HG03097 (cell line): ENCODE results near the gene CIB4.

Experiments used
- ATAC-seq: cut with Tn5 transposase; IDR thresholded peaks from one replicate; pipeline ENCODE4 v1.9.1; 2021; ENCODE audit not compliant: unreplicated experiment, low FRiP score

CIB4 gene

GRCh38 chr2:26646986-26647672 lies 6.0 kb upstream of the CIB4 start:
- ATAC-seq = no peak

DNA sequence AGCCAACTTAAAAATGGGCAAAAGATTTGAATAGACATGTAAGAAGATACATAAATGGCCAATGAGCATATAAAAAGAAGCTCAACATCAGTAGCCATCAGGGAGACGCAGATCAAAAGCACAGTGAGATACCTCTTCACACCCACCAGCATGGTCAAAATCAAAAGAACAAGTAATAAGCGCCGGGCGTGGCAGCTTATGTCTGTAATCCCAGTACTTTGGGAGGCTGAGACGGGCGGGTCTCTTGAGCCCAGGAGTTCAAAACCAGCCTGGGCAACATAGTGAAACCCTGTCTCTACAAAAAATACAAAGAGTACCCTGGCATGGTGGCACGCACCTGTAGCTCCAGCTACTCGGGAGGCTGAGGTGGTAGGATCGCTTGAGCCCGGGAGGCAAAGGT lies 4.6 kb upstream of the CIB4 start:
- no peak for ATAC-seq

GRCh38 chr2:26644188-26644835 lies 3.1 kb upstream of the CIB4 start:
- no peak for ATAC-seq

DNA sequence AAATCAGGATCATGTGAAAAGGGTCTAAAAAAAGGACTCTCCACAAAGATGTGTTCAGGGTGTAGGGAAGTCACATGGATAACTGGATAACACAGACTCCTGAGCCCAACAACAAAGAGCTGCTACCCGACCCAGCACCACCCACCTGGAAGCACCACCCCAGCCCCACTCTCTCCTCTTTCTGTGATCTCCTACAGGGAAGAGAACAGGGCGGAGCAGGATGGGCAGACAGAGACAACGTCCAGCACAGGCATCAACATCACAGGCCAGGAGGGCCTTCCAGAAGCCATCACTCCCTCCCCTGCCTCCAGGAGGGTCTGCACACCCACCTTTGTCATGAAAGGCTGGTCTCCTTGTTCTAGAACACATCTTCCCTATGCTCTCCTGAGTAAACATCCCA lies 1.3 kb upstream of the CIB4 start:
- no peak for ATAC-seq

DNA sequence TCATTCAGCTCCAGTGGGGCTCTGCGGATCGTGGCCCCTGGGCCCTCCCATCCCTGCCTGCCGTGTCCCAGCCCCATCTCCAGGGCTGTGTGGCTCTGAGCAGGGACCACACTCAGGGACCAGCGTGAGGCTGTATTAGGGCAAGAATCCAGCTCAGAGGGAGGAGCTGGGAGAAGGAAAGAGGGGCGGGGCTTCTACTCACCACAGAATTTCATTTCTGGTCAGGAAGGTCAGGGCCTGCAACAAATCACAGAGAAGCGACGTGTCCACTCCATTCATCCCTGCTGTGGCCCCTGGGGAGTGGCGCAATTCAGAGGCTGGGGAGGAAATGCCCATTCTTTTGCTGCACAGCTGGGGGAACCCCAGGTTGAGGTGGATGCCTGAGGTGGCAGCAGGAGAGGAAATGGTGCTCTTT lies 828 bp downstream of the CIB4 start:
- no peak for ATAC-seq

DNA sequence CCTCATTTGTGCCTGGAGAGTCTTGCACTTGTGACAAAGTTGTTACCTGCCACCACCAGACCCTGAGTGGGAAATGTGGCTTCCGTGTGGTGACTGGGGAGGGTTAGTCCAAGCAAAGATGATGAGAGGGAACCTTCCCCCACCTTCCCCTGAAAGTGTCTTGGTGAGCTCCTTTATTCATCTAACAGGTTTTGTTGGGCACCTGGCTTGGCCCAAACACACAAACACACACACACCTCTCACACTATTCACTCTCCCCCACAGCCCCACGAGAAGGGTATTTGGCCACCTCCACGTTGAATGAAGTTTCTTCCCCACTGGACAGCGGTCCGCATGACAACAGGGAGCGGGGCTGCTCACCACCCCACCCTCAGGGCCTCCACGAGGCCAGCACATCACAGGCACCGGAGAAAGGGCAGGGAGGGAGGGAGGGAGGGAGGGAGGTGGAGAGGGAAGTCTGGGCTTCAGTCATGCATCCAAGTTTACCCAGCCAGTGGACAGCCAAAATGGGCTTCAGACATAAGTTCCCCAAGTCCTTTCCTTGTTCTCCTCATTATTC lies 1.4 kb downstream of the CIB4 start:
- no peak for ATAC-seq

- no peak for ATAC-seq
Observed at GRCh38 chr2:26637811-26638310, 3.3 kb downstream of the CIB4 start.

GRCh38 chr2:26636935-26637334 lies 4.2 kb downstream of the CIB4 start:
- no peak for ATAC-seq

GRCh38 chr2:26635401-26635800 lies 5.8 kb downstream of the CIB4 start:
- ATAC-seq = no peak

DNA sequence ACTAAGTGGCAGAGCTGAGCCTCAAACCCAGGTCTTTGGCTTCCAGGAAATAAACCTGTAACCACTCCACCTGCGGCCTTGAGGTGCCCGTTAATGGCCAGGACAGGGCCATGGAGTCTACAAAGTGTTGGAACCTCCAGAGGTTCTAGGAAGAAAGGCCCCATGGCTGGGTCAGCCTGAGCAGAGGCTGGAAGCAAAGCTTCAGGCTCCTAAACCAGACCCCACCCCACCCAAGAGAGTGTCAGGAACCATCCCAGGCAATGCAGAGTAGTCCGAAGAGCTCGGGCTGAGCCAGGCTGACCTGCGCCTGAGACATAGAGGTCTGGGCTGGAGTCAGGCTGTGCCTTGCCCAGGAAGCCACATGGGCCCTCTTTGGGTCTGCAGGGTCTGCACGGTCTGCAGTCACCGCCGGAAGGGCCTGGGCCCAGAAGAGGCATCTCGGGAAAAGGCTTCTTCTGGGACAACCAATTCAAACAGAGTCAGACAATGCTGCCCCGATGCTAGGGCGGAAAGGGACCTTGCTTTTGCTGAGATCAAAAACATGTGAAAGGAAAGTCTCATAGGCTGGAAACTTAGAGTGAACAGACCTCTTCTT lies 6.4 kb downstream of the CIB4 start:
- ATAC-seq = no peak

DNA sequence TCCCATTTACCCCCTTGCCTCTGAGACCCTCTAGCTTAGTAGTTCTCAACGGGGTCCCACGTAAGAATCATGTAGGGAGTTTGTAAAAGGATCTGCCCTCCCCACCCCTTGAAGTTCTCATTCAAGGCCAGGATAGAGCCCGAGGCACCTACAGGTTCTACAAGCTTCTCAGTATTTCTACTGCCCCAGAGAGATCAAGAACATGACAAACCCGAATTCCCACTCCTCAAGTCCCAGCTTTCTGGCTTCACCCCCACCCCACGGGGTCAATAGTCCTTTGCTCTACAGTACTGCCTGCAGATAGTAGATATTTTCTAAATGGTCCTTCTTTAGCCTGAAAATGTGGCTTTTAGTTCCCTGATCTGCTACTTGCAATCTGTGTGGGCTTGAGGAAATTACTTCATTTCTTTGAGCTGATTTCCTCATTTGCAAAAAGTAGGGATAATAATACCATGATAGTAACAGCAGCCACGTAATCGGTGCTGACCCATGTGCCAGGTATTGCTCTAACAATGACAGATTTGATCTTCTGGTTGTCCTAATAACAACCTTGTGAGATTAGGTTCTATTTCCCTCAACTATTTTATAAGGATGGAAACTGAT lies 7.1 kb downstream of the CIB4 start:
- ATAC-seq = no peak

- no peak for ATAC-seq
Observed at GRCh38 chr2:26633351-26633945, 7.7 kb downstream of the CIB4 start.

DNA sequence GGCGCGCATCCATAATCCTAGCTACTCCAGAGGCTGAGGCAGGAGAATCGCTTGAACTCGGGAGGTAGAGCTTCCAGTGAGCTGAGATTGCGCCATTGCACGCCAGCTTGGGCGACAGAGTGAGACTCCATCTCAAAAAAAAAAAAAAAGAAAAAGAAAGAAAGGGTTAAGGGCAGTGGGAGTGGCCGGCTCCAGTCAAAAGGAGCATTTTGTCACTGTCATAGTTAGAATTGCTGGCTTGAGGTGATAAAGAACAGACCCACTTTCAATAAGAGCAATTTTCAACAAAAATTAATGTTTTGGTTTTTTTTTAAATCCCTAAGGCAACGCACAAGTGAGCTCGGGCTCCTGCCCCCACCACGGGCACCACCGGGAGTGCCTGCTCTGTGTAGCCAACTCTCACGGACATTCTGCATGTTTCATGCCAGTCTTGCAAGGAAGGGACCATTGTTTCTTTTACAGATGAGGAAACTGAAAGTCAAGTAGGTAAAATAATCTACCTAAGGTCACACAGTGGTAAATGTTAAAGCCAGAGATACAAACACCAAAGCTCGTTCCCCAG lies 8.5 kb downstream of the CIB4 start:
- no peak for ATAC-seq

- no peak for ATAC-seq
Observed at GRCh38 chr2:26631401-26632170, 9.6 kb downstream of the CIB4 start.

GRCh38 chr2:26630669-26631360 lies 10.4 kb downstream of the CIB4 start:
- ATAC-seq = no peak

DNA sequence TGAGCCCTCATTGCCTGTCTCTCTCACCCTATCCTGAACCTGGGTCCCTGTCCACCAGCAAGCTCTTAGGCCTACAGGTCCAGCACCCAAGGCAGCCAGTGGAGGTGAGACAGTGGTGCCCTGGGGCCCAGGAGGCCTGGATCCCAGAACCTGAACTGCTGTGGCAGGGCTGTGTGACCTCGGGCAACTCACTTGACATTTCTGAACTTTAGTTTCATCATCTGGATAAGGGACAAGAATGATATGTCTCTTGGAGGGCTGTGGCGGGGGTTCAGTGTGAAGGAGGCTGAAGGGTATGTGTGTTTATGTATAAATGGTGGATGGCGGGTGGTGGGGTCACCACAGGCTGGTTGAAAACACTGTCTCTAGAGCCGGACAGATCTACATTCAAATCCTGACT lies 10.9 kb downstream of the CIB4 start:
- ATAC-seq = no peak

DNA sequence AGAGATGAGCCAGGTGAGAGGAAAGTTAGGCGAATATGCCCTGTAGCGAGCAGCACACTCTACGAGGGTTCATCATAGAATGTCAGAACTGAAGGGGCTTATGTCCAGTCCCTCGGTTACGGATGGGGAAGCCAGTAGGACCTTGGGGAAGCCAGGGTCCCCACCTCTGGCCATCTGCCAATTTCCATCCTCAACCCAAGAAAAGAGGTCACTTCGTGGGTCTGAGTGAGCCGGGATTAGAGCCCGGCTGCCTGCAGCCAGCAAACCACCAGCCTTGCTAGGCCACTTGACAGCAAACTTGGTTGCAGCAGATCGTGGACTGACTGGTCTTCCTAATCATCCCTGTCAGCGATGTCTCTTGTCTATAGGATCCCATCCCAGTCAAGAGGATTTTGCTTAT lies 11.4 kb downstream of the CIB4 start:
- ATAC-seq = no peak

DNA sequence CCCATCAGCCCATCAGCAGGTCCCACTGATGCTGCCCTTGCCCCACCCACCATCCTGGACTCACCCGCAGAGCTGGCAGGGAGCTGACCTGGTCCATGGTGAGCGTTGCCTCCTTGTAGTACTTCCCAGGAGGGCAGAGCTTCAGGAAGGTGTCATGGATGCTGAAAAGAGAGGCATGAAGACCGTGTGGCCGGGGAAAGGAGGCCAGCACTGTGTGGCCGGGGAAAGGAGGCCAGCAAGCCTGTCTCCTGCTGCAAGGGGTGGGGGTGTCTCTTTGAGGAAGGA lies 11.9 kb downstream of the CIB4 start:
- ATAC-seq = no peak

- ATAC-seq = no peak
Observed at GRCh38 chr2:26628561-26629345, 12.4 kb downstream of the CIB4 start.
